K562 treated with DMSO at 1 percent for 24 hours (cell line): Measurements from ENCODE around the gene C4orf50. TPM values are rescaled to one million over a fixed set of nuclear protein-coding genes. Genes with fewer than 3 reads are reported as not detected.

Source experiments
- total RNA-seq: library from RNA; unstranded; fragments of 300-600 nt; gene quantifications from 2 replicates; pipeline ENCODE4 v1.2.3, GENCODE V29; 2022; ENCODE audit warnings: low read depth; ENCODE audit not compliant: insufficient read depth

The C4orf50 gene
- total RNA-seq: not detected in 2 replicates

GRCh38 chr4:6018331-6018730, at the start of gene C4orf50:
TSS of gene C4orf50 (minus strand) at chr4:6018431.

GRCh38 chr4:5893004-5893580, 125.1 kb downstream of the C4orf50 start, which contains the start of gene CRMP1:
TSS of gene CRMP1 (minus strand) at chr4:5893086. CDS start at chr4:5892969, 117 bp downstream.

Other genes starting within 250 kb of the C4orf50 start
- gene CRMP1, start 125.3 kb downstream of the C4orf50 start, total RNA-seq: 0.34 and 0.78 TPM in 2 replicates
- not detected in 2 replicates for gene JAKMIP1, start 182.1 kb upstream of the C4orf50 start, total RNA-seq